IMR-90 (cell line): ENCODE measurements around the gene KRTAP12-2. TPM values are rescaled to one million over a fixed set of nuclear protein-coding genes. Genes with fewer than 3 reads are reported as not detected.

Experiments used
- ATAC-seq: fragments of 200-7000 bp; cut with Tn5 transposase; 2 replicates; pipeline ENCODE4 v1.9.1; 2020; ENCODE audit warnings: low read depth, mild to moderate bottlenecking, moderate library complexity
- BruUV-seq: library from RNA; stranded (reverse); fragments of 400-500 nt; replicated peaks from 2 replicates; lab custom pipeline; 2021; lab: Mats Ljungman, UMichigan
- CTCF ChIA-PET: fragments of 300-600 bp; formaldehyde crosslinking; extraction: SDS; loops from one replicate; lab custom pipeline; 2021; ENCODE audit warnings: antibody characterized with exemption; lab: Yijun Ruan, JAX
- POLR2A ChIA-PET: fragments of 300-600 bp; sonication (Branson Sonifier 250); formaldehyde crosslinking; loops from one replicate; lab custom pipeline; 2022; ENCODE audit warnings: antibody characterized with exemption; ENCODE audit not compliant: unreplicated experiment; lab: Charles Lee
- DNase-seq: peaks from one replicate; pipeline ENCODE4 v3.0.0; 2013
- H2AFZ ChIP-seq: replicated peaks from 2 replicates; pipeline ENCODE3; 2013; ENCODE audit warnings: low read length, mild to moderate bottlenecking; ENCODE audit not compliant: poor library complexity
- H2AK5ac ChIP-seq: 2 replicates; pipeline ENCODE4 v1.6.1; 2013; ENCODE audit warnings: low read depth, low read length, inconsistent platforms
- H2AK9ac ChIP-seq: replicated peaks from 2 replicates; pipeline ENCODE3; 2013; ENCODE audit warnings: mild to moderate bottlenecking, low read depth, low read length, moderate library complexity; ENCODE audit not compliant: poor library complexity
- H2BK120ac ChIP-seq: 2 replicates; pipeline ENCODE4 v1.6.1; 2013; ENCODE audit warnings: low read depth, low read length, inconsistent platforms
- H2BK15ac ChIP-seq: 3 replicates; pipeline ENCODE4 v1.6.1; 2013; ENCODE audit warnings: low read depth, low read length, inconsistent platforms
- H2BK20ac ChIP-seq: 2 replicates; pipeline ENCODE4 v1.6.1; 2013; ENCODE audit warnings: low read depth, mild to moderate bottlenecking, inconsistent platforms, low read length, moderate library complexity
- H2BK5ac ChIP-seq: 2 replicates; pipeline ENCODE4 v1.6.1; 2013; ENCODE audit warnings: mild to moderate bottlenecking, low read depth, low read length, inconsistent platforms; ENCODE audit not compliant: poor library complexity, severe bottlenecking
- H3K14ac ChIP-seq: replicated peaks from 2 replicates; pipeline ENCODE4 v1.6.1; 2013; ENCODE audit warnings: low read depth, low read length, inconsistent platforms
- H3K18ac ChIP-seq: 2 replicates; pipeline ENCODE4 v1.6.1; 2013; ENCODE audit warnings: low read depth, low read length, control low read depth
- H3K23ac ChIP-seq: 2 replicates; pipeline ENCODE4 v1.6.1; 2013; ENCODE audit warnings: low read depth, low read length, inconsistent platforms
- H3K27ac ChIP-seq: 2 replicates; pipeline ENCODE4 v1.5.1; 2013; ENCODE audit warnings: mild to moderate bottlenecking, control low read depth, low read length; ENCODE audit not compliant: insufficient read depth
- H3K27me3 ChIP-seq: 2 replicates; pipeline ENCODE4 v1.6.1; 2013; ENCODE audit warnings: low read length; ENCODE audit not compliant: control insufficient read depth, insufficient read depth
- H3K36me3 ChIP-seq: 2 replicates; pipeline ENCODE4 v1.6.1; 2013; ENCODE audit warnings: low read length, mixed read lengths; ENCODE audit not compliant: control insufficient read depth, insufficient read depth
- H3K4ac ChIP-seq: 2 replicates; pipeline ENCODE4 v1.6.1; 2013; ENCODE audit warnings: low read depth, low read length, inconsistent platforms
- H3K4me1 ChIP-seq: 2 replicates; pipeline ENCODE4 v1.6.1; 2013; ENCODE audit warnings: low read length, mixed read lengths; ENCODE audit not compliant: control insufficient read depth, insufficient read depth
- H3K4me2 ChIP-seq: 2 replicates; pipeline ENCODE4 v1.6.1; 2013; ENCODE audit warnings: low read depth, mild to moderate bottlenecking, control low read depth, low read length, moderate library complexity
- H3K4me3 ChIP-seq: 2 replicates; pipeline ENCODE4 v1.5.1; 2013; ENCODE audit warnings: low read depth, mild to moderate bottlenecking, control low read depth, low read length, moderate library complexity; ENCODE audit not compliant: insufficient read depth
- H3K56ac ChIP-seq: 2 replicates; pipeline ENCODE4 v1.6.1; 2013; ENCODE audit warnings: low read length, inconsistent platforms; ENCODE audit not compliant: insufficient read depth; ENCODE audit errors: extremely low read depth
- H3K79me1 ChIP-seq, 2 experiments: 2 replicates each; pipeline ENCODE4 v1.6.1; 2013; ENCODE audit warnings: low read length in 2 of 2, inconsistent platforms in 1 of 2, low read depth in 1 of 2
- H3K9ac ChIP-seq: 2 replicates; pipeline ENCODE4 v1.6.1; 2013; ENCODE audit warnings: low read depth, low read length, control low read depth
- H3K9me1 ChIP-seq: 2 replicates; pipeline ENCODE4 v1.6.1; 2013; ENCODE audit warnings: low read length, inconsistent platforms; ENCODE audit not compliant: insufficient read depth
- H3K9me3 ChIP-seq: 2 replicates; pipeline ENCODE4 v1.6.1; 2013; ENCODE audit warnings: low read length; ENCODE audit not compliant: control insufficient read depth, insufficient read depth
- H4K20me1 ChIP-seq: 2 replicates; pipeline ENCODE4 v1.6.1; 2013; ENCODE audit warnings: low read length, inconsistent platforms; ENCODE audit not compliant: insufficient read depth
- H4K5ac ChIP-seq: 2 replicates; pipeline ENCODE4 v1.6.1; 2013; ENCODE audit warnings: mild to moderate bottlenecking, low read depth, low read length, control low read depth
- H4K8ac ChIP-seq, 2 experiments: 2 replicates each; pipeline ENCODE4 v1.6.1; 2013; ENCODE audit warnings: low read depth in 2 of 2, low read length in 2 of 2, control low read depth in 1 of 2, inconsistent platforms in 1 of 2
- H4K91ac ChIP-seq: 2 replicates; pipeline ENCODE4 v1.6.1; 2013; ENCODE audit warnings: low read depth, low read length, inconsistent platforms; ENCODE audit not compliant: insufficient read depth
- CTCF ChIP-seq: conservative IDR thresholded peaks from 2 replicates; pipeline ENCODE4 v1.5.1; 2012; ENCODE audit warnings: mild to moderate bottlenecking, low read depth, low read length, improper control_type of control experiment
- FOS ChIP-seq: fragments of 150-350 bp; IDR thresholded peaks from 2 replicates; pipeline ENCODE4 v1.6.1; 2016; ENCODE audit warnings: low read depth, low read length
- SMC3 ChIP-seq: fragments of 150-350 bp; IDR thresholded peaks from 2 replicates; pipeline ENCODE4 v1.6.1; 2016; ENCODE audit warnings: low read depth, mild to moderate bottlenecking, antibody characterized with exemption, low read length, moderate library complexity
- WGBS, 2 experiments: methylation state at CpG; one replicate each; pipeline versions ENCODE4 v1.1.5 to v1.1.7; 2013; ENCODE audit warnings: missing lambda C conversion rate in 2 of 2; ENCODE audit not compliant: insufficient read length in 1 of 2; ENCODE audit errors: extremely low coverage in 2 of 2; 5-methylcytosine and 5-hydroxymethylcytosine counted together
- dilution Hi-C: fragments of 300-500 bp; cut with HindIII; formaldehyde crosslinking; loops from one replicate; pipeline ENCODE4 v1.14.3; 2018; ENCODE audit warnings: low sequenced_read_pairs; ENCODE audit not compliant: unreplicated experiment
- in situ Hi-C: fragments of 300-500 bp; cut with MboI; formaldehyde crosslinking; loops from 3 replicates; pipeline ENCODE4 v1.14.3; 2019; ENCODE audit warnings: low sequenced_read_pairs, inconsistent platforms, mixed read lengths
- intact Hi-C: fragments of 100-400 bp; cut with micrococcal nuclease; formaldehyde crosslinking; loops from 2 replicates; pipeline ENCODE4 v1.10.0; 2022
- polyA plus RNA-seq, 3 experiments: library from polyadenylated mRNA; depleted of rRNA; stranded (reverse); fragments of >200 nt; gene quantifications; 2 replicates each; pipeline ENCODE4 v1.2.3, GENCODE V29; 2012; ENCODE audit warnings: low replicate concordance in 1 of 3
- total RNA-seq: library from RNA; depleted of rRNA; stranded (reverse); fragments of >200 nt; gene quantifications from 2 replicates; pipeline ENCODE4 v1.2.3, GENCODE V29; 2012
- TF ChIP-seq, protein P1 (sequence below): fragments of 150-350 bp; IDR thresholded peaks from 2 replicates; pipeline ENCODE4 v1.6.1; 2016; ENCODE audit warnings: low read depth, mild to moderate bottlenecking, low read length, moderate library complexity, borderline replicate concordance

KRTAP12-2 gene
- total and polyA plus RNA-seq, 2 of the 4 experiments (the other 2 are of a cell fraction): not detected

DNA sequence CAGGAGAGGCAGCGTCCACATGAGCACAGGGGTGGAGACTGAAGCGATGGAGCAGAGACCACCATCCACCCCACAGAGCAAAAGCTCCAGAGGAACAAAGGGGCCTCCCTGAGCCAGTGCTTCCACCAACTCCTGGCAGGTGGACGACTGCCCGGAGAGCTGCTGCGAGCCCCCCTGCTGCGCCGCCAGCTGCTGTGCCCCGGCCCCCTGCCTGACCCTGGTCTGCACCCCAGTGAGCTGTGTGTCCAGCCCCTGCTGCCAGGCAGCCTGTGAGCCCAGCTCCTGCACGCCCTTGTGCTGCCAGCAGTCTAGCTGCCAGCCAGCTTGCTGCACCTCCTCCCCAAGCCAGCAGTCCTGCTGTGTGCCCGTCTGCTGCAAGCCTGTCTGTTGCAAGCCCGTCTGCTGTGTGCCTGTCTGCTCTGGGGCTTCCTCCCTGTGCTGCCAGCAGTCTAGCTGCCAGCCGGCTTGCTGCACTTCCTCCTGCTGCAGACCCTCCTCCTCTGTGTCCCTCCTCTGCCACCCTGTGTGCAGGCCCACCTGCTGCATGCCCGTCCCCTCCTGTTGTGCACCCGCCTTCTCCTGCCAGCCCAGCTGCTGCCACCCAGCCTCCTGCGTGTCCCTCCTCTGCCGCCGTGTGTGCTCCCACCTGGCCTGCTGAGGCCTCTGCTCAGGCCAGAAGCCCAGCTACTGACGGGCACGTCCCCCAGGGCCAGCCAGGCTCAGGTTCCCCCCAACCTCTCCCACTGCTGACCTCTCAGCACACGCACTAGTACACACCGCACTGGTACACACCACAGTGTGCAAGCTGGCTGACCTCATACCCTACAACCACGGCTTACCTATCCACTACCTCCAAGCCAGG lies 35.6 kb upstream of the KRTAP12-2 start:
- no peaks in the 10 kb centered on the region for H3K9me1 ChIP-seq
- no peak overlapping the region for H2BK120ac ChIP-seq
- CTCF ChIA-PET: no interaction called here
- H2BK20ac ChIP-seq: no peak overlapping the region
- no peak for DNase-seq
- no peak overlapping the region for H2AK5ac ChIP-seq
- intact Hi-C loops (no loop called here), in situ Hi-C loops (no loop called here), dilution Hi-C loops (no loop called here)
- no peaks in the 10 kb centered on the region for H3K4me1 ChIP-seq
- no peaks in the 10 kb centered on the region for H4K20me1 ChIP-seq
- no peak overlapping the region for H3K56ac ChIP-seq
- H3K9ac ChIP-seq: no peak overlapping the region
- H3K79me1 ChIP-seq: no peaks in the 10 kb centered on the region
- no peak overlapping the region for H4K8ac ChIP-seq
- H2AFZ ChIP-seq: no peak overlapping the region
- no TSS peak for BruUV-seq
- H4K91ac ChIP-seq: no peak overlapping the region
- no peak overlapping the region for H3K23ac ChIP-seq
- no peak for ATAC-seq
- no peak overlapping the region for H3K27ac ChIP-seq
- H3K14ac ChIP-seq: no peak overlapping the region
- H3K9me3 ChIP-seq: peaks cover 6% of the 10 kb centered on the region; the same call in 1 of the 2 replicates
- H2AK9ac ChIP-seq: no peak overlapping the region
- TF ChIP-seq, protein P1, sequence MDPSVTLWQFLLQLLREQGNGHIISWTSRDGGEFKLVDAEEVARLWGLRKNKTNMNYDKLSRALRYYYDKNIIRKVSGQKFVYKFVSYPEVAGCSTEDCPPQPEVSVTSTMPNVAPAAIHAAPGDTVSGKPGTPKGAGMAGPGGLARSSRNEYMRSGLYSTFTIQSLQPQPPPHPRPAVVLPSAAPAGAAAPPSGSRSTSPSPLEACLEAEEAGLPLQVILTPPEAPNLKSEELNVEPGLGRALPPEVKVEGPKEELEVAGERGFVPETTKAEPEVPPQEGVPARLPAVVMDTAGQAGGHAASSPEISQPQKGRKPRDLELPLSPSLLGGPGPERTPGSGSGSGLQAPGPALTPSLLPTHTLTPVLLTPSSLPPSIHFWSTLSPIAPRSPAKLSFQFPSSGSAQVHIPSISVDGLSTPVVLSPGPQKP: no peak
- TF ChIP-seq CTCF (no peak), SMC3 (no peak), FOS (no peak)
- 83% methylated on average over 1 of the region's 22 CpGs; no CpG with 5 or more reads in 1 of the 2 experiments for WGBS, 2 experiments
- POLR2A ChIA-PET: no interaction called here
- peaks cover 70% of the 10 kb centered on the region for H3K27me3 ChIP-seq
- H2BK5ac ChIP-seq: no peak overlapping the region
- H3K4ac ChIP-seq: no peak overlapping the region
- no peak overlapping the region for H3K18ac ChIP-seq
- no peak overlapping the region for H2BK15ac ChIP-seq
- H4K5ac ChIP-seq: no peak overlapping the region
- H3K4me3 ChIP-seq: no peak overlapping the region
- H3K36me3 ChIP-seq: no peaks in the 10 kb centered on the region
- H3K4me2 ChIP-seq: no peak overlapping the region
